ENCODE measurements around the gene PHYKPL.

GRCh38 chr5:178269499-178269898 lies 36.9 kb upstream of the PHYKPL start:
- TF ChIP-seq POLR2AphosphoS5 (IDR thresholded peaks at IDR 0.05) = no peak
- TF ChIP-seq, protein P1, sequence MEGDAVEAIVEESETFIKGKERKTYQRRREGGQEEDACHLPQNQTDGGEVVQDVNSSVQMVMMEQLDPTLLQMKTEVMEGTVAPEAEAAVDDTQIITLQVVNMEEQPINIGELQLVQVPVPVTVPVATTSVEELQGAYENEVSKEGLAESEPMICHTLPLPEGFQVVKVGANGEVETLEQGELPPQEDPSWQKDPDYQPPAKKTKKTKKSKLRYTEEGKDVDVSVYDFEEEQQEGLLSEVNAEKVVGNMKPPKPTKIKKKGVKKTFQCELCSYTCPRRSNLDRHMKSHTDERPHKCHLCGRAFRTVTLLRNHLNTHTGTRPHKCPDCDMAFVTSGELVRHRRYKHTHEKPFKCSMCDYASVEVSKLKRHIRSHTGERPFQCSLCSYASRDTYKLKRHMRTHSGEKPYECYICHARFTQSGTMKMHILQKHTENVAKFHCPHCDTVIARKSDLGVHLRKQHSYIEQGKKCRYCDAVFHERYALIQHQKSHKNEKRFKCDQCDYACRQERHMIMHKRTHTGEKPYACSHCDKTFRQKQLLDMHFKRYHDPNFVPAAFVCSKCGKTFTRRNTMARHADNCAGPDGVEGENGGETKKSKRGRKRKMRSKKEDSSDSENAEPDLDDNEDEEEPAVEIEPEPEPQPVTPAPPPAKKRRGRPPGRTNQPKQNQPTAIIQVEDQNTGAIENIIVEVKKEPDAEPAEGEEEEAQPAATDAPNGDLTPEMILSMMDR (IDR thresholded peaks at IDR 0.05) = no peak
- TF ChIP-seq POLR2A (IDR thresholded peaks at IDR 0.05) = no peak

All from prostate gland (tissue), 2 donors.